Body of pancreas (tissue), 4 donors: ENCODE data around the gene ADAMTS6.

ENCODE experiments used
- POLR2A ChIP-seq, 3 donors: fragments of 450-650 bp; IDR thresholded peaks; one replicate each; pipeline ENCODE4 v1.6.1; 2016; ENCODE audit warnings: antibody characterized with exemption in 3 of 3, mild to moderate bottlenecking in 2 of 3
- TF ChIP-seq, protein P1 (sequence below), 7 experiments: fragments of 450-650 bp in 4 of 7; fragments of 200-600 bp in 3 of 7; sonication (generic) in 3 of 7; IDR thresholded peaks; one replicate each; pipeline ENCODE4 v1.5.1; 2016 to 2019; ENCODE audit warnings: antibody characterized with exemption in 7 of 7

DNA sequence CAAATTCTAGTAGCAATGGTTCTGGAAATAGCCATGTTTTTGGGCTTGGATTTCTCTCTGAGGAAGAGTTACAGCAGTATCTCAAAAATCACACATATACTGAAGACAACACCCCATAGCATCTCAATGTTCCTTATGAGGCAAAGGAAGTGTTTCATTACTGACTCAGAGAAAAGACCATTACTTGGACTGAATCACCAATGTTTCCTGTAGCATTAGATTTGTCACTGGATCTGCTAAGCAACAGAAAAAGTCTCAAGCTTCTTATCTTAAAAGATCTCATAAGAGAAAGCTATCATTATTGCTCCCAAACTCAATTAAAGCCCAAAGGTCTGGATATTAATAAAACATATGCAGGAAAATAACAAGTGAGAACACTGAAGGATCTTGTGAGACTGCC is 272.4 kb downstream of the ADAMTS6 start:
- no peak for TF ChIP-seq POLR2A (IDR thresholded peaks at IDR 0.05)
- TF ChIP-seq, protein P1, sequence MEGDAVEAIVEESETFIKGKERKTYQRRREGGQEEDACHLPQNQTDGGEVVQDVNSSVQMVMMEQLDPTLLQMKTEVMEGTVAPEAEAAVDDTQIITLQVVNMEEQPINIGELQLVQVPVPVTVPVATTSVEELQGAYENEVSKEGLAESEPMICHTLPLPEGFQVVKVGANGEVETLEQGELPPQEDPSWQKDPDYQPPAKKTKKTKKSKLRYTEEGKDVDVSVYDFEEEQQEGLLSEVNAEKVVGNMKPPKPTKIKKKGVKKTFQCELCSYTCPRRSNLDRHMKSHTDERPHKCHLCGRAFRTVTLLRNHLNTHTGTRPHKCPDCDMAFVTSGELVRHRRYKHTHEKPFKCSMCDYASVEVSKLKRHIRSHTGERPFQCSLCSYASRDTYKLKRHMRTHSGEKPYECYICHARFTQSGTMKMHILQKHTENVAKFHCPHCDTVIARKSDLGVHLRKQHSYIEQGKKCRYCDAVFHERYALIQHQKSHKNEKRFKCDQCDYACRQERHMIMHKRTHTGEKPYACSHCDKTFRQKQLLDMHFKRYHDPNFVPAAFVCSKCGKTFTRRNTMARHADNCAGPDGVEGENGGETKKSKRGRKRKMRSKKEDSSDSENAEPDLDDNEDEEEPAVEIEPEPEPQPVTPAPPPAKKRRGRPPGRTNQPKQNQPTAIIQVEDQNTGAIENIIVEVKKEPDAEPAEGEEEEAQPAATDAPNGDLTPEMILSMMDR (IDR thresholded peaks at IDR 0.05), result no peak
